Ishikawa (cell line): ENCODE results near the gene ACKR3.

Experiments
- CEBPB ChIP-seq: IDR thresholded peaks from 2 replicates; pipeline ENCODE4 v1.6.1; 2012
- CREB1 ChIP-seq: IDR thresholded peaks from 2 replicates; pipeline ENCODE4 v1.6.1; 2012; ENCODE audit warnings: low read depth
- EGR1 ChIP-seq: IDR thresholded peaks from 2 replicates; pipeline ENCODE4 v1.6.1; 2012
- EP300 ChIP-seq: IDR thresholded peaks from 2 replicates; pipeline ENCODE4 v1.6.1; 2012; ENCODE audit warnings: borderline replicate concordance
- FOXM1 ChIP-seq: IDR thresholded peaks from 2 replicates; pipeline ENCODE4 v1.6.1; 2012; ENCODE audit warnings: low read depth, borderline replicate concordance
- MAX ChIP-seq: IDR thresholded peaks from 2 replicates; pipeline ENCODE4 v1.6.1; 2012
- NFIC ChIP-seq: IDR thresholded peaks from 2 replicates; pipeline ENCODE4 v1.6.1; 2012
- RAD21 ChIP-seq: IDR thresholded peaks from 2 replicates; pipeline ENCODE4 v1.6.1; 2012; ENCODE audit warnings: low read depth
- REST ChIP-seq: IDR thresholded peaks from 2 replicates; pipeline ENCODE4 v1.6.1; 2012; ENCODE audit warnings: low read depth, mild to moderate bottlenecking
- TAF1 ChIP-seq: IDR thresholded peaks from 2 replicates; pipeline ENCODE4 v1.6.1; 2012; ENCODE audit warnings: low read depth, mild to moderate bottlenecking
- TCF12 ChIP-seq: IDR thresholded peaks from 2 replicates; pipeline ENCODE4 v1.6.1; 2012; ENCODE audit warnings: low read depth
- TEAD4 ChIP-seq: IDR thresholded peaks from 2 replicates; pipeline ENCODE4 v1.6.1; 2012
- USF1 ChIP-seq: IDR thresholded peaks from 2 replicates; pipeline ENCODE4 v1.6.1; 2012
- YY1 ChIP-seq: IDR thresholded peaks from 2 replicates; pipeline ENCODE4 v1.6.1; 2012; ENCODE audit warnings: low read depth
- ZBTB7A ChIP-seq: IDR thresholded peaks from 2 replicates; pipeline ENCODE4 v1.6.1; 2012; ENCODE audit warnings: low read depth

Gene ACKR3

GRCh38 chr2:236553522-236553921, 16.1 kb upstream of the ACKR3 start:
- no peak for TF ChIP-seq EGR1
- TF ChIP-seq USF1, result no peak
- TF ChIP-seq CEBPB, result no peak
- TF ChIP-seq MAX, result no peak
- no peak for TF ChIP-seq CREB1
- no peak for TF ChIP-seq EP300
- no peak for TF ChIP-seq REST
- TF ChIP-seq ZBTB7A, result no peak
- TF ChIP-seq TCF12, result no peak
- TF ChIP-seq YY1, result no peak
- TF ChIP-seq NFIC, result no peak

- TF ChIP-seq NFIC (no peak), MAX (no peak), CREB1 (no peak), YY1 (no peak)
Observed at GRCh38 chr2:236554629-236555282, 14.9 kb upstream of the ACKR3 start.

- TF ChIP-seq RAD21 (no peak), REST (no peak), USF1 (no peak), TCF12 (no peak), CEBPB (no peak), CREB1 (no peak), TEAD4 (no peak)
Observed at GRCh38 chr2:236555481-236555880, 14.1 kb upstream of the ACKR3 start.

GRCh38 chr2:236557306-236558030, 12.2 kb upstream of the ACKR3 start:
- TF ChIP-seq EGR1 (no peak), MAX (no peak), TCF12 (no peak), CREB1 (no peak), FOXM1 (no peak), ZBTB7A (no peak), TEAD4 (no peak), NFIC (no peak), EP300 (no peak), TAF1 (no peak), YY1 (no peak), CEBPB (no peak), USF1 (no peak), REST (no peak)
